Upper lobe of right lung (tissue), 1 donor: ENCODE data around the gene RAD51B. TPM values are rescaled to one million over a fixed set of nuclear protein-coding genes. Genes with fewer than 3 reads are reported as not detected.

ENCODE experiments used
- ATAC-seq: fragments of 200-7000 bp; cut with Tn5 transposase; one replicate; pipeline ENCODE4 v1.9.1; 2020; ENCODE audit warnings: mild to moderate bottlenecking, moderate library complexity
- DNase-seq: peaks from one replicate; pipeline ENCODE4 v3.0.0-alpha.2; 2020
- H3K27ac ChIP-seq: fragments of 200-600 bp; one replicate; pipeline ENCODE4 v1.8.0; 2022
- H3K27me3 ChIP-seq: fragments of 200-600 bp; one replicate; pipeline ENCODE4 v1.8.0; 2022; ENCODE audit warnings: mild to moderate bottlenecking
- H3K36me3 ChIP-seq: fragments of 200-600 bp; one replicate; pipeline ENCODE4 v1.8.0; 2022
- H3K4me1 ChIP-seq: fragments of 200-600 bp; one replicate; pipeline ENCODE4 v1.8.0; 2022
- H3K4me3 ChIP-seq: fragments of 200-600 bp; one replicate; pipeline ENCODE4 v1.8.0; 2022; ENCODE audit warnings: mild to moderate bottlenecking
- H3K9me3 ChIP-seq: fragments of 200-600 bp; one replicate; pipeline ENCODE4 v1.8.0; 2022
- intact Hi-C: fragments of 100-400 bp; cut with DNase I; formaldehyde crosslinking; loops from one replicate; pipeline ENCODE4 v1.11.0; 2022
- total RNA-seq: library from RNA; stranded (reverse); fragmentation: NEBNext Ultra II Directional; extraction: Animal tissue kit (Norgen Biotek cat#: 25700); gene quantifications from one replicate; pipeline ENCODE4 v1.2.1, GENCODE V29; 2021
- TF ChIP-seq, protein P1 (sequence below): fragments of 200-600 bp; IDR thresholded peaks from one replicate; pipeline ENCODE4 v1.8.0; 2022; ENCODE audit warnings: antibody characterized with exemption
- donor health status: DM: no; HTN: yes; CAD: no; lungs with severe emphysema.

Gene RAD51B
- total RNA-seq, 1 donor from 2014 or later, result 11.5 TPM

DNA sequence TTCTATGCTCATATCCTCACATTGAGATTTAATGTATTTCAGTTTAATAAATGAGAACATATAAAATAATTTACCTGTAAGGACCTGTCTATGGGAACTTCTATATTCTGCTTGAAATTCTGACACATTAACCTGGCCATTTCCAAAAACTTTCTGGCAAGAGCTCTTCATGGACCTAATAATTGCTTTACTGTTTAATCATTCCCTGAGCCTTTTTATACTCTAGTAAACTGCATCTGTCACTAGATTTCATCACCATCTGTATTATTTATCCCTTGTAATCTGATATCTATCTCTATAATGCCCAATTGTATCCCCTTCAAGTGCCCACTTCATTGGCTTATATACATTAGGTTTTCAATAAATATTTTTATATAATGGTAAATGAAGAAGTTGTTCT is 327.7 kb downstream of the RAD51B start:
- TF ChIP-seq, protein P1, sequence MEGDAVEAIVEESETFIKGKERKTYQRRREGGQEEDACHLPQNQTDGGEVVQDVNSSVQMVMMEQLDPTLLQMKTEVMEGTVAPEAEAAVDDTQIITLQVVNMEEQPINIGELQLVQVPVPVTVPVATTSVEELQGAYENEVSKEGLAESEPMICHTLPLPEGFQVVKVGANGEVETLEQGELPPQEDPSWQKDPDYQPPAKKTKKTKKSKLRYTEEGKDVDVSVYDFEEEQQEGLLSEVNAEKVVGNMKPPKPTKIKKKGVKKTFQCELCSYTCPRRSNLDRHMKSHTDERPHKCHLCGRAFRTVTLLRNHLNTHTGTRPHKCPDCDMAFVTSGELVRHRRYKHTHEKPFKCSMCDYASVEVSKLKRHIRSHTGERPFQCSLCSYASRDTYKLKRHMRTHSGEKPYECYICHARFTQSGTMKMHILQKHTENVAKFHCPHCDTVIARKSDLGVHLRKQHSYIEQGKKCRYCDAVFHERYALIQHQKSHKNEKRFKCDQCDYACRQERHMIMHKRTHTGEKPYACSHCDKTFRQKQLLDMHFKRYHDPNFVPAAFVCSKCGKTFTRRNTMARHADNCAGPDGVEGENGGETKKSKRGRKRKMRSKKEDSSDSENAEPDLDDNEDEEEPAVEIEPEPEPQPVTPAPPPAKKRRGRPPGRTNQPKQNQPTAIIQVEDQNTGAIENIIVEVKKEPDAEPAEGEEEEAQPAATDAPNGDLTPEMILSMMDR, result no peak
- DNase-seq, result no peak
- Histone ChIP-seq H3K36me3 (no peaks in the 10 kb centered on the region), H3K27ac (no peak overlapping the region), H3K27me3 (no peaks in the 10 kb centered on the region), H3K4me3 (no peak overlapping the region), H3K9me3 (no peaks in the 10 kb centered on the region), H3K4me1 (peaks cover 27% of the 10 kb centered on the region)
- intact Hi-C loops, result no loop called here
- no peak for ATAC-seq

DNA sequence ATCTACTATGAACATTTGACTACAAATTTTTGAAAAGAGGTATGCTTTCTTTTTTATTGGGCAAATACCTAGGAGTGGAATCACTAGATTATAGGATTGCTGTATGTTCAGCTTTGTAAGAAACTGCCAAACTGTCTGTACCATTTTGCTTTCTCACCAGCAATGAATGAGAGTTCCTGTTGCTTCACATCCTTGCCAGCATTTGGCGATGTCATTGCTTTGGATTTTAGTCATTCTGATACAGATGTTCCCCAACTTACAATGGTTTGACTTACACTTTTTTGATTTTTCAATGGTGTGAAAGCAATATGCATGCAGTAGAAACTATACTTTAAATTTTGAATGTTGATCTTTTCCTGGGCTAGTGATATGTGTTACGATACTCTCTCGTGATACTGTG is 328.7 kb downstream of the RAD51B start:
- no peak overlapping the region for H3K27ac ChIP-seq
- intact Hi-C loops, result no loop called here
- TF ChIP-seq, protein P1, result no peak

DNA sequence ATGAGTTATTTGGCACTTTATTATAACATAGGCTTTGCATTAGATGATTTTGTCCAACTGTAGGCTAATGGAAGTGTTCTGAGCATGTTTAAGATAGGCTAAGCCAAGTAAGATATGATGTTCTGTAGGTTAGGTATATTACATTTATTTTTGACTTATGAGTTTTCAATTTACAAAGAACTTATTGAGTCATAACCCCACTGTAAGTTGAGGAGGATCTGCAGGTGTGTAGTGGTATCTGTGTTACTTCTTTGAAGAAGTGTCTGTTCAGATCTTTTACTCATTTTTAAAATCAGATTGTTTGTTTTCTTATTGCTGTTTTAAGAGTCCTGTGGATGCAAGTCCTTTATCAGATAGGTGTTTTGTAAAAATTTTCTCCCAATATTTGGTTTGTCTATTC is 329.2 kb downstream of the RAD51B start:
- no peaks in the 10 kb centered on the region for H3K27me3 ChIP-seq
- intact Hi-C loops, result no loop called here
- no peak overlapping the region for H3K27ac ChIP-seq
- no peaks in the 10 kb centered on the region for H3K36me3 ChIP-seq
- H3K9me3 ChIP-seq, result no peaks in the 10 kb centered on the region
- no peak overlapping the region for H3K4me3 ChIP-seq
- TF ChIP-seq, protein P1, result no peak
- no peak for ATAC-seq
- H3K4me1 ChIP-seq, result peaks cover 25% of the 10 kb centered on the region
- no peak for DNase-seq

More for the DNA sequence above, 328.7 kb downstream of the RAD51B start:
- H3K9me3 ChIP-seq, result no peaks in the 10 kb centered on the region
- no peaks in the 10 kb centered on the region for H3K36me3 ChIP-seq
- no peak for DNase-seq
- H3K4me1 ChIP-seq, result peaks cover 27% of the 10 kb centered on the region
- no peaks in the 10 kb centered on the region for H3K27me3 ChIP-seq
- no peak overlapping the region for H3K4me3 ChIP-seq
- ATAC-seq, result no peak

DNA sequence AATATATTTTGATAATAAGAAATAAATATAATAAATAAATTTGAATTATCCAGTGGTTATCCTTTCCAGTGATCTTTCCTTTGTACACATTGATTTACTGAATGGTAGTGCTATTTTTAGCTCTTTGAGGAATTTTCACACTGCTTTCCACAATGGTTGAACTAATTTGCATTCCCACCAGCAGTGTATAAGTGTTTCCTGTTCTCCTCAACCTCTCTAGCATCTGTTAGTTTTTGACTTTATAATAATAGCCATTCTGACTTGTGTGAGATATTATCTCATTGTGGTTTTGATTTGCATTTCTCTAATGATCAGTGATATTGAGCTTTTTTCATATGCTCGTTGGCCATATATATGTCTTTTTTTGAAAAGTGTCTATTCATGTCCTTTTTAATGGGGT is 333.7 kb downstream of the RAD51B start:
- Histone ChIP-seq H3K4me3 (no peak overlapping the region), H3K9me3 (no peaks in the 10 kb centered on the region), H3K27me3 (no peaks in the 10 kb centered on the region), H3K36me3 (no peaks in the 10 kb centered on the region), H3K4me1 (no peaks in the 10 kb centered on the region), H3K27ac (no peak overlapping the region)
- intact Hi-C loops, result no loop called here
- DNase-seq (no peak), ATAC-seq (no peak)
- TF ChIP-seq, protein P1, result no peak

DNA sequence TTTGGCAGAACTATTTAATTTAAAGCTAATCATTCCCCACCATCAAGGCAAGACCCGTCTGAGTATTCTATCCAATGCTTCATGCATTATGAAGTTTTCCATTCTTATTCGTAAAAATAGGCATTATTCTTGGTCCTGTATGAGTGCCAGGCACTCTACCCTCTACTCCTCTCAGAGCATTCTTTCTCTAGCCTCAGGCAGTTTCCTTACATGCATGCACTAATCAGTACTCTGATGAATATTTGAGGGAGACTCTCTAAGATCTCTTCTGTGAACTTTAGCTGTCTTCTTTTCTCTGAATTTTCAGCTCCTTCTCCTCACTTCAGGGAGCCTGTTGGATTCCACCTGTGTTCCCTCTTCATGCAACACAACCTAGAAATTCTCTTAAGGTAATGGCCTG is 334.7 kb downstream of the RAD51B start:
- TF ChIP-seq, protein P1, result no peak
- Histone ChIP-seq H3K4me3 (no peak overlapping the region), H3K36me3 (no peaks in the 10 kb centered on the region), H3K27ac (no peak overlapping the region), H3K4me1 (no peaks in the 10 kb centered on the region), H3K27me3 (no peaks in the 10 kb centered on the region), H3K9me3 (no peaks in the 10 kb centered on the region)
- ATAC-seq (no peak), DNase-seq (no peak)
- intact Hi-C loops, result no loop called here

DNA sequence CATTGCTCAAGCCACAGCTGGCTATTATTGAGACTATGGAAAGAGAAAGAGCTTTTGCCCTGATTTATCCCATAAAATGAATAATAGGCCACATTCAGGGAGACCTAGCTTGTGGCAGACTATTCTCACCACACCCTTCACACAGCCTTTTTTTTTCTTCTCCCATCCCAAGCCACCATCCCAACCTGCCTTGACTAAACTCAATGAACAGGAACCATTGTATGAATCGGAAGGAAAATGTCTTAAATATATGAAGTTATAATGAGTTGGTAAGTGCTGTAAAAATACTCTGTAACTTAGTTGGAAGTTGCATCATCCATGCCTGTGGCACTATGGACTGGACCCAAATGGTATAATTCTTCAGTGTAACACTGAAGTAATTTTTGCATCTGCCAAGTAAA is 338.4 kb downstream of the RAD51B start:
- DNase-seq (no peak), ATAC-seq (no peak)
- no peaks in the 10 kb centered on the region for H3K9me3 ChIP-seq
- H3K4me3 ChIP-seq, result no peak overlapping the region
- H3K27ac ChIP-seq, result no peak overlapping the region
- intact Hi-C loops, result no loop called here
- H3K36me3 ChIP-seq, result no peaks in the 10 kb centered on the region
- H3K27me3 ChIP-seq, result no peaks in the 10 kb centered on the region
- no peaks in the 10 kb centered on the region for H3K4me1 ChIP-seq
- TF ChIP-seq, protein P1, result no peak
